HL-60 (cell line): ENCODE measurements around the gene CGRRF1.

Source experiments
- DNase-seq, 2 experiments: peaks; one replicate each; pipeline ENCODE4 v3.0.0-alpha.2; 2010 to 2020; ENCODE audit warnings: low read depth in 1 of 2, low spot score in 1 of 2
- H3K27ac ChIP-seq: fragments of 250-450 bp; sonication (Bioruptor Pico); replicated peaks from 2 replicates; pipeline ENCODE4 v1.5.1; 2020; ENCODE audit warnings: mild to moderate bottlenecking, moderate library complexity
- H3K27me3 ChIP-seq: fragments of 250-450 bp; sonication (Bioruptor Pico); 2 replicates; pipeline ENCODE4 v1.5.1; 2021; ENCODE audit warnings: mild to moderate bottlenecking, moderate library complexity; ENCODE audit not compliant: insufficient read depth, poor library complexity, severe bottlenecking
- H3K4me3 ChIP-seq: replicated peaks from 2 replicates; pipeline ENCODE4 v1.5.1; 2011; ENCODE audit warnings: mild to moderate bottlenecking, control low read depth, low read length; ENCODE audit not compliant: insufficient read depth
- GABPA ChIP-seq: IDR thresholded peaks from 2 replicates; pipeline ENCODE4 v1.6.1; 2012; ENCODE audit warnings: low read depth
- POLR2AphosphoS5 ChIP-seq: IDR thresholded peaks from 2 replicates; pipeline ENCODE4 v1.6.1; 2012; ENCODE audit warnings: low read depth
- SPI1 ChIP-seq: IDR thresholded peaks from 2 replicates; pipeline ENCODE4 v1.6.1; 2012; ENCODE audit warnings: low read depth, mild to moderate bottlenecking, borderline replicate concordance
- TF ChIP-seq, protein P1 (sequence below): IDR thresholded peaks from one replicate; pipeline ENCODE4 v1.5.1; 2011; ENCODE audit warnings: low read length, control low read depth, inconsistent platforms; ENCODE audit not compliant: insufficient read depth
- TF ChIP-seq, protein P2 (sequence below): IDR thresholded peaks from 2 replicates; pipeline ENCODE4 v1.6.1; 2012; ENCODE audit warnings: low read depth; ENCODE audit not compliant: insufficient replicate concordance

The CGRRF1 gene

DNA sequence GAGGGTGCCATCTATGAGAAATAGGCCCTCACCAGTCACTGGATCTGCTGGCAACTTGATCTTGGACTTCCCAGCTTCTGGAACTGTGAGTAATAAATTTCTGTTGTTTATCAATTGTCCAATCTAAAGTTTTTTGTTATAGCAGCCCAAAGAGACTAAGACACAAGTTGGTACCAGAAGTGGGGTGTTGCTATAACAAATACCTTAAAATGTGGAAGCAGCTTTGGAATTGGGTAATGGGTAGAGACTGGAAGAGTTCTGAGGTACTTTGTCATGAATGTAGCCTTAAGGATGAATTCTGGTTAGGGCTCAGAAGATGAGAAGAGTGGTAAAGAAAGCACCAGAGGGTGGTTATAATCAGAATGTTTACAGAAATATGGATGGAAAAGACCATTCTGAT is 42.4 kb upstream of the CGRRF1 start:
- TF ChIP-seq GABPA (no peak), POLR2AphosphoS5 (no peak), SPI1 (no peak)
- TF ChIP-seq, protein P1, sequence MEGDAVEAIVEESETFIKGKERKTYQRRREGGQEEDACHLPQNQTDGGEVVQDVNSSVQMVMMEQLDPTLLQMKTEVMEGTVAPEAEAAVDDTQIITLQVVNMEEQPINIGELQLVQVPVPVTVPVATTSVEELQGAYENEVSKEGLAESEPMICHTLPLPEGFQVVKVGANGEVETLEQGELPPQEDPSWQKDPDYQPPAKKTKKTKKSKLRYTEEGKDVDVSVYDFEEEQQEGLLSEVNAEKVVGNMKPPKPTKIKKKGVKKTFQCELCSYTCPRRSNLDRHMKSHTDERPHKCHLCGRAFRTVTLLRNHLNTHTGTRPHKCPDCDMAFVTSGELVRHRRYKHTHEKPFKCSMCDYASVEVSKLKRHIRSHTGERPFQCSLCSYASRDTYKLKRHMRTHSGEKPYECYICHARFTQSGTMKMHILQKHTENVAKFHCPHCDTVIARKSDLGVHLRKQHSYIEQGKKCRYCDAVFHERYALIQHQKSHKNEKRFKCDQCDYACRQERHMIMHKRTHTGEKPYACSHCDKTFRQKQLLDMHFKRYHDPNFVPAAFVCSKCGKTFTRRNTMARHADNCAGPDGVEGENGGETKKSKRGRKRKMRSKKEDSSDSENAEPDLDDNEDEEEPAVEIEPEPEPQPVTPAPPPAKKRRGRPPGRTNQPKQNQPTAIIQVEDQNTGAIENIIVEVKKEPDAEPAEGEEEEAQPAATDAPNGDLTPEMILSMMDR = no peak
- TF ChIP-seq, protein P2, sequence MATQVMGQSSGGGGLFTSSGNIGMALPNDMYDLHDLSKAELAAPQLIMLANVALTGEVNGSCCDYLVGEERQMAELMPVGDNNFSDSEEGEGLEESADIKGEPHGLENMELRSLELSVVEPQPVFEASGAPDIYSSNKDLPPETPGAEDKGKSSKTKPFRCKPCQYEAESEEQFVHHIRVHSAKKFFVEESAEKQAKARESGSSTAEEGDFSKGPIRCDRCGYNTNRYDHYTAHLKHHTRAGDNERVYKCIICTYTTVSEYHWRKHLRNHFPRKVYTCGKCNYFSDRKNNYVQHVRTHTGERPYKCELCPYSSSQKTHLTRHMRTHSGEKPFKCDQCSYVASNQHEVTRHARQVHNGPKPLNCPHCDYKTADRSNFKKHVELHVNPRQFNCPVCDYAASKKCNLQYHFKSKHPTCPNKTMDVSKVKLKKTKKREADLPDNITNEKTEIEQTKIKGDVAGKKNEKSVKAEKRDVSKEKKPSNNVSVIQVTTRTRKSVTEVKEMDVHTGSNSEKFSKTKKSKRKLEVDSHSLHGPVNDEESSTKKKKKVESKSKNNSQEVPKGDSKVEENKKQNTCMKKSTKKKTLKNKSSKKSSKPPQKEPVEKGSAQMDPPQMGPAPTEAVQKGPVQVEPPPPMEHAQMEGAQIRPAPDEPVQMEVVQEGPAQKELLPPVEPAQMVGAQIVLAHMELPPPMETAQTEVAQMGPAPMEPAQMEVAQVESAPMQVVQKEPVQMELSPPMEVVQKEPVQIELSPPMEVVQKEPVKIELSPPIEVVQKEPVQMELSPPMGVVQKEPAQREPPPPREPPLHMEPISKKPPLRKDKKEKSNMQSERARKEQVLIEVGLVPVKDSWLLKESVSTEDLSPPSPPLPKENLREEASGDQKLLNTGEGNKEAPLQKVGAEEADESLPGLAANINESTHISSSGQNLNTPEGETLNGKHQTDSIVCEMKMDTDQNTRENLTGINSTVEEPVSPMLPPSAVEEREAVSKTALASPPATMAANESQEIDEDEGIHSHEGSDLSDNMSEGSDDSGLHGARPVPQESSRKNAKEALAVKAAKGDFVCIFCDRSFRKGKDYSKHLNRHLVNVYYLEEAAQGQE = no peak
- Histone ChIP-seq H3K4me3 (no peak overlapping the region), H3K27ac (no peak overlapping the region), H3K27me3 (no peaks in the 10 kb centered on the region)
- no peak for DNase-seq

DNA sequence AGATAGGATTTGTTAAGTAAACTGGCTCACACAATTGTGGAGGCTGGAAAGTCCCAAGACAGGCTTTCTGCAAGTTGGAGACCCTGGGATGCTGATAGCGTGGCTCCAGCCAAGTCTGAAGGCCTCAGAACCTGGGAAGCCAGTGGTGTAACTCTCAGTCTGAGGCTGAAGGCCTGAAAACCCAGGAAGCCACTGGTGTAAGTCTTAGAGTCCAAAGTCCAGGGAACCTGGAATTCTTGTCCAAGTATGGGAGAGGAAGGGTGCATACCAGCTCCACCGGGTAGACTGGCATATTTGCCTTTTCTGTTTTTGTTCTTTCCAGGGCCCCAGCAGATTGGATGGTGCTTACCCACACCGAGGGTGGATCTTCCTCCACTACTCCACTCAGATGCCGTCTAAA is 39.0 kb upstream of the CGRRF1 start:
- no peaks in the 10 kb centered on the region for H3K27me3 ChIP-seq
- no peak for DNase-seq
- no peak overlapping the region for H3K27ac ChIP-seq
- H3K4me3 ChIP-seq = no peak overlapping the region
- TF ChIP-seq, protein P2 = no peak
- TF ChIP-seq, protein P1 = no peak
- no peak for TF ChIP-seq SPI1
- no peak for TF ChIP-seq POLR2AphosphoS5
- no peak for TF ChIP-seq GABPA

DNA sequence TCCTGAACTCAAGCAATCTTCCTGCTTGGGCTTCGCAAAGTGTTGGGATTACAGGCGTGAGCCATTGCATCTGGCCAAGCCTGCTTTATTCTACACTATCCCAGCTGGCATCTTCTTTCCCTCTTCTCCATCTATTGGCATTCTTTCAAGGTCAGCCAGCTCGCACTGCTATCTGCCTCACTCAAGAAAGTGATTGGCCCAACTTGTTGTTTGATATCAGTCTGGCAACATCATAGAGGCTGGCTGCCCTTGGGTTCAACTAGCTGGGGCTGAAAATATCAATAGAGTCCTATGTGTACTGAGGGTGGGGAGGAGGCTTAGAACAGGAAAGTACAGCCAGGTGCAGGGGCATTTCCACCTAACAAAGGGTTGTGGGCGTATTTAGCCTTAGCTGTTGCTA is 38.1 kb upstream of the CGRRF1 start:
- no peak for TF ChIP-seq GABPA
- TF ChIP-seq, protein P2 = no peak
- TF ChIP-seq POLR2AphosphoS5 = no peak
- TF ChIP-seq, protein P1 = no peak
- TF ChIP-seq SPI1 = no peak
- Histone ChIP-seq H3K4me3 (no peak overlapping the region), H3K27ac (no peak overlapping the region), H3K27me3 (no peaks in the 10 kb centered on the region)
- no peak for DNase-seq
